Heart left ventricle (tissue), 16 donors: Measurements from ENCODE around the gene GAPVD1. TPM values are rescaled to one million over a fixed set of nuclear protein-coding genes. Genes with fewer than 3 reads are reported as not detected.
"Not testable (repeated sequence)": the region's sequence is repeated elsewhere in the genome, so short reads cannot be mapped to it uniquely, and the experiment has no call there.

Experiments
- ATAC-seq, 4 donors: fragments of 200-7000 bp; cut with Tn5 transposase; one replicate each; pipeline ENCODE4 v1.9.1; 2020 to 2022; ENCODE audit warnings: moderate library complexity in 4 of 4, mild to moderate bottlenecking in 3 of 4, moderate number of reproducible peaks in 1 of 4
- DNase-seq, 5 donors: peaks; one replicate each; pipeline ENCODE4 v3.0.0-alpha.2; 2020
- H3K27ac ChIP-seq, 12 donors: fragments of 200-600 bp; sonication (generic) in 4 of 12; one replicate each; pipeline versions ENCODE4 v1.5.0 to v1.8.0; 2016 to 2022; ENCODE audit warnings: mild to moderate bottlenecking in 2 of 12
- H3K27me3 ChIP-seq, 9 donors: fragments of 200-600 bp; sonication (generic) in 2 of 9; one replicate each; pipeline versions ENCODE4 v1.5.1 to v1.8.0; 2016 to 2022; ENCODE audit warnings: mild to moderate bottlenecking in 3 of 9
- H3K36me3 ChIP-seq, 9 donors: fragments of 200-600 bp; sonication (generic) in 2 of 9; one replicate each; pipeline versions ENCODE4 v1.5.0 to v1.8.0; 2018 to 2022; ENCODE audit warnings: mild to moderate bottlenecking in 2 of 9
- H3K4me1 ChIP-seq, 12 donors: fragments of 200-600 bp; sonication (generic) in 4 of 12; one replicate each; pipeline versions ENCODE4 v1.5.0 to v1.8.0; 2016 to 2022; ENCODE audit warnings: mild to moderate bottlenecking in 3 of 12
- H3K4me3 ChIP-seq, 12 donors: fragments of 200-600 bp; sonication (generic) in 4 of 12; one replicate each; pipeline versions ENCODE4 v1.5.0 to v1.8.0; 2017 to 2022; ENCODE audit warnings: mild to moderate bottlenecking in 9 of 12, moderate library complexity in 4 of 12
- H3K9me3 ChIP-seq, 12 donors: fragments of 200-600 bp; sonication (generic) in 4 of 12; one replicate each; pipeline versions ENCODE4 v1.5.0 to v1.8.0; 2016 to 2022; ENCODE audit warnings: mild to moderate bottlenecking in 1 of 12
- POLR2A ChIP-seq, 2 donors: fragments of 450-650 bp; IDR thresholded peaks; one replicate each; pipeline ENCODE4 v1.6.1; 2017; ENCODE audit warnings: antibody characterized with exemption in 2 of 2, mild to moderate bottlenecking in 2 of 2, moderate library complexity in 2 of 2
- WGBS, 4 donors: extraction: QIAGEN DNeasy Blood & Tissue Kit in 2 of 4; methylation state at CpG; one replicate each; pipeline versions ENCODE4 v1.1.5 to v1.1.7; 2013 to 2018; 5-methylcytosine and 5-hydroxymethylcytosine counted together
- intact Hi-C, 10 donors: fragments of 100-400 bp; cut with DNase I; formaldehyde crosslinking; loops; one replicate each; pipeline versions ENCODE4 v1.11.1 to v1.14.2; 2022
- polyA plus RNA-seq, 2 donors: library from polyadenylated mRNA; stranded (reverse); fragments of 200-250 nt; gene quantifications; one replicate each; pipeline ENCODE4 v1.2.3, GENCODE V29; 2013
- total RNA-seq, 9 donors: library from RNA; depleted of rRNA in 2 of 9; stranded (reverse); fragments of >200 nt in 2 of 9; fragmentation: NEBNext Ultra II Directional in 3 of 9; extraction: Animal tissue kit (Norgen Biotek cat#: 25700) in 3 of 9; gene quantifications; one replicate each; pipeline versions ENCODE4 v1.1.0 to v1.2.4, GENCODE V29; 2016 to 2023
- TF ChIP-seq, protein P1 (sequence below), 12 donors: fragments of 200-600 bp; sonication (generic) in 4 of 12; IDR thresholded peaks; one replicate each; pipeline versions ENCODE4 v1.5.0 to v1.8.0; 2018 to 2022; ENCODE audit warnings: antibody characterized with exemption in 12 of 12, mild to moderate bottlenecking in 5 of 12
- donor health status: ischemic (EF 13 %, LVEDD 7.1; RV severe dilation, severe dysfunction).
- donor health status: healthy with polysubstance abuse.
- donor health status: DM: no; HTN: yes; CAD: no.
- donor health status: DM: no; HTN: no; CAD: no.
- donor health status: ischemic (EF 25% LVEDD 6.9; RV normal size, moderate dysfunction).
- donor health status: ischemic (EF 25% LVEDD 5.7; RV mildly dilated, moderate dysfunction).
- donor health status: healthy.
- donor health status: DM: yes; HTN: yes; CAD: no.
- donor health status: ischemic (EF 35%, LVEDD 5.7; RV mildly dilated, moderate dysfunction).
- donor health status: nonischemic (EF 11% LVEDD 7.7; RV severe dilation, severe dysfunction).
- donor health status: DM: yes; HTN: yes; CAD: no.
- donor health status: PGD.
- donor health status: ischemic (EF 29% LVEDD 5.4; RV normal size, mild dysfunction).
- donor health status: nonischemic (EF 23%, LVEDD 6.1; RV moderate dilation, normal function).

Gene GAPVD1
- total and polyA plus RNA-seq, 11 donors: 7.2 to 45.5 (median 32.4) TPM

DNA sequence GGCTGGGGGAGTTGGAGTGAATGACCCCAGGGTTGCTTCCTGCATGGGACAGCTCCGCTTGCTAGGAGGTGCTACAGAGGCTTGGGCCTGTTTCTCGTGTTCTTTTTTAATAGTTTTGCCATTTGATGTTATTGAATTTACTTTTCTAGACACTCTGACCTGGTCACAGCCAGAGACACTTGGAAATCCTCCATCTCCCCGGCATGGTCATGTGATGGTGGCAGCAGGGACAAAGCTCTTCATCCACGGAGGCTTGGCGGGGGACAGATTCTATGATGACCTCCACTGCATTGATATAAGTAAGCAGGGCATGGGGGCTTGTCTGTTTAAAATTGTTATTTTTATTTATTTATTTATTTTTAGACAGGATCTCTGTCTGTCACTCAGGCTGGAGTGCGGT lies 33.9 kb upstream of the GAPVD1 start:
- H3K9me3 ChIP-seq: no peaks in the 10 kb centered on the region
- DNase-seq (no peak), ATAC-seq (no peak)
- WGBS, 4 donors: 70 to 82% (median 74%) methylated on average over 6 of the region's 6 CpGs
- no peaks in the 10 kb centered on the region for H3K27me3 ChIP-seq
- no peak overlapping the region for H3K4me3 ChIP-seq
- peaks cover 0 to 71% (median 56%) of the 10 kb centered on the region in 9 donors for H3K36me3 ChIP-seq
- no peak for TF ChIP-seq POLR2A (IDR thresholded peaks at IDR 0.05)
- TF ChIP-seq, protein P1, sequence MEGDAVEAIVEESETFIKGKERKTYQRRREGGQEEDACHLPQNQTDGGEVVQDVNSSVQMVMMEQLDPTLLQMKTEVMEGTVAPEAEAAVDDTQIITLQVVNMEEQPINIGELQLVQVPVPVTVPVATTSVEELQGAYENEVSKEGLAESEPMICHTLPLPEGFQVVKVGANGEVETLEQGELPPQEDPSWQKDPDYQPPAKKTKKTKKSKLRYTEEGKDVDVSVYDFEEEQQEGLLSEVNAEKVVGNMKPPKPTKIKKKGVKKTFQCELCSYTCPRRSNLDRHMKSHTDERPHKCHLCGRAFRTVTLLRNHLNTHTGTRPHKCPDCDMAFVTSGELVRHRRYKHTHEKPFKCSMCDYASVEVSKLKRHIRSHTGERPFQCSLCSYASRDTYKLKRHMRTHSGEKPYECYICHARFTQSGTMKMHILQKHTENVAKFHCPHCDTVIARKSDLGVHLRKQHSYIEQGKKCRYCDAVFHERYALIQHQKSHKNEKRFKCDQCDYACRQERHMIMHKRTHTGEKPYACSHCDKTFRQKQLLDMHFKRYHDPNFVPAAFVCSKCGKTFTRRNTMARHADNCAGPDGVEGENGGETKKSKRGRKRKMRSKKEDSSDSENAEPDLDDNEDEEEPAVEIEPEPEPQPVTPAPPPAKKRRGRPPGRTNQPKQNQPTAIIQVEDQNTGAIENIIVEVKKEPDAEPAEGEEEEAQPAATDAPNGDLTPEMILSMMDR (IDR thresholded peaks at IDR 0.05): no peak
- intact Hi-C loops: no loop called here
- H3K27ac ChIP-seq: no peak overlapping the region
- no peaks in the 10 kb centered on the region for H3K4me1 ChIP-seq

DNA sequence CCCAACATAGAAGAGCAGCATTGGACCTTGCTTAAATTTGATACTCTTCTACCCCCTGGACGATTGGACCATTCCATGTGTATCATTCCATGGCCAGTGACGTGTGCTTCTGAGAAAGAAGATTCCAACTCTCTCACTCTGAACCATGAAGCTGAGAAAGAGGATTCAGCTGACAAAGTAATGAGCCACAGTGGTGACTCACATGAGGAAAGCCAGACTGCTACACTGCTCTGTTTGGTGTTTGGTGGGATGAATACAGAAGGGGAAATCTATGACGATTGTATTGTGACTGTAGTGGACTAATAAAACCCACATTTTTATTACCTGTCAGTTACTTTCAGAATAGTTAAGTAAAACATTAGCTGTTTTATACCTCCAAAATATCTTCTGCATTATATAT lies 27.9 kb upstream of the GAPVD1 start:
- intact Hi-C loops: no loop called here
- peaks cover 0 to 94% (median 84%) of the 10 kb centered on the region in 9 donors for H3K36me3 ChIP-seq
- no peak overlapping the region for H3K4me3 ChIP-seq
- TF ChIP-seq, protein P1 (IDR thresholded peaks at IDR 0.05): no peak
- no peak for TF ChIP-seq POLR2A (IDR thresholded peaks at IDR 0.05)
- no peaks in the 10 kb centered on the region for H3K27me3 ChIP-seq
- peak overlapping the region in 1 of 12 donors; percentile 37 for H3K27ac ChIP-seq
- WGBS, 4 donors: 57 to 73% (median 62%) methylated on average over 3 of the region's 3 CpGs
- H3K4me1 ChIP-seq: peaks cover 9 to 42% (median 37%) of the 10 kb centered on the region in 12 donors
- DNase-seq (no peak), ATAC-seq (peak in 2 of 4 donors; percentile 39 to 50)
- no peaks in the 10 kb centered on the region for H3K9me3 ChIP-seq

DNA sequence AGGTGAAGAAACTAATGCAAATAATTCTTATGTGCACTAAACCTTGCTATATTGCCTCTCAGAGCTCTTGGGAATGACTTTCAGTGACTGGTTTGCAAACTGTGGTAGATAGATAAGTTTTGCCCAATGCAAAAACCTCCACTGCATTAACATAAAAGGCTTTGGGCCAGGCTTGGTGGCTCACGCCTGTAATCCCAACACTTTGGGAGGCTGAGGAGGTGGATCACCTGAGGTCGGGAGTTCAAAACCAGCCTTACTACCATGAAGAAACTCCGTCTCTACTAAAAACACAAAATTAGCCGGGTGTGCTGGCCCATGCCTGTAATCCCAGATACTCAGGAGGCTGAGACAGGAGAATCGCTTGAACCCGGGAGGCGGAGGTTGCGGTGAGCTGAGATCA lies 27.5 kb upstream of the GAPVD1 start:
- H3K9me3 ChIP-seq, H3K27me3 ChIP-seq, H3K4me3 ChIP-seq, DNase-seq, ATAC-seq, intact Hi-C loops: not testable (repeated sequence)
- Histone ChIP-seq H3K27ac (peak overlapping the region in 1 of 12 donors; percentile 37), H3K4me1 (peaks cover 9 to 46% (median 42%) of the 10 kb centered on the region in 12 donors), H3K36me3 (peaks cover 0 to 95% (median 84%) of the 10 kb centered on the region in 9 donors)
- 93 to 97% (median 96%) methylated on average over 8 of the region's 8 CpGs for WGBS, 4 donors

DNA sequence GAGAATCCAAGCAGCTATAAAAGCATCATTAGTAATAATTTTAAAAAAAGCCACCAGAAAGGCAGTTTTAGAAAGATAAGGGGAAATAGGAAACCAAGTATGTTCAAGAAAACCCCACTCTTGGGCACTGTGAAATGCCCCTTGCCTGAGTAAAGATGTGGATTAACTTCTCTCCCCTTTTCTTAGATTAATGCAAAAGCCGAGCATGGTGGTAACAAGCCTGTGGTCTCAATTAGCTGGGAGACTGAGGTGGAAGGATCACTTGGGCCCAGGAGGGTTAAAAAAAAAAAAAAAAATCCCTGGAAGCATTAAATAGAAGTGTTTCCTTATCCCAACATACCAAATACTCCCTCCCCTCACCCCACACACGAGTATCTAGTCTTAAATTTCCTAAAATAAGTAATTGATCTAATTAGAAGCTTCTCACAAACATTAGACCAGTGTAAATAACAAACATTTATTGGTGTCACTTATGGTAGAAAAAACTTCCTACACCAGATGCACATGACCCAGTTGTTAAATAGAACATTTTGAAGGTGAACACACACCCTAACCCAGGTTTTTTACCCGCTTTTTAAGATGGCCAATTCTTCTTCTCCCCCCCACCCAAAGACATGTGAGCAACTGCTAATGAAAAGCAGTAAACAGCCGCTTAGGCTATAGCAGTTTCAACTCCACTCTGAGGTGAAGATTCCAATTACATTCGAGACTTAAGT lies 25.7 kb upstream of the GAPVD1 start:
- peak overlapping the region in 8 of 12 donors; percentile 9 to 94 (median 54) for H3K4me3 ChIP-seq
- H3K36me3 ChIP-seq: peaks cover 0 to 88% (median 76%) of the 10 kb centered on the region in 9 donors
- DNase-seq: no peak
- H3K9me3 ChIP-seq: no peaks in the 10 kb centered on the region
- no peak for TF ChIP-seq POLR2A (IDR thresholded peaks at IDR 0.05)
- TF ChIP-seq, protein P1 (IDR thresholded peaks at IDR 0.05): no peak
- H3K4me1 ChIP-seq: peaks cover 9 to 59% (median 50%) of the 10 kb centered on the region in 12 donors
- no peaks in the 10 kb centered on the region for H3K27me3 ChIP-seq
- WGBS, 4 donors: 35 to 57% (median 47%) methylated on average over 5 of the region's 5 CpGs
- peak overlapping the region in 3 of 12 donors; percentile 22 to 37 (median 32) for H3K27ac ChIP-seq
- intact Hi-C loops: loop anchor here in 3 of 10 donors (5.0 kb wide), 1 partner anchor 34 kb away; the partner anchor contains the start of gene RABEPK (in 3 of the 3)
- ATAC-seq: no peak

DNA sequence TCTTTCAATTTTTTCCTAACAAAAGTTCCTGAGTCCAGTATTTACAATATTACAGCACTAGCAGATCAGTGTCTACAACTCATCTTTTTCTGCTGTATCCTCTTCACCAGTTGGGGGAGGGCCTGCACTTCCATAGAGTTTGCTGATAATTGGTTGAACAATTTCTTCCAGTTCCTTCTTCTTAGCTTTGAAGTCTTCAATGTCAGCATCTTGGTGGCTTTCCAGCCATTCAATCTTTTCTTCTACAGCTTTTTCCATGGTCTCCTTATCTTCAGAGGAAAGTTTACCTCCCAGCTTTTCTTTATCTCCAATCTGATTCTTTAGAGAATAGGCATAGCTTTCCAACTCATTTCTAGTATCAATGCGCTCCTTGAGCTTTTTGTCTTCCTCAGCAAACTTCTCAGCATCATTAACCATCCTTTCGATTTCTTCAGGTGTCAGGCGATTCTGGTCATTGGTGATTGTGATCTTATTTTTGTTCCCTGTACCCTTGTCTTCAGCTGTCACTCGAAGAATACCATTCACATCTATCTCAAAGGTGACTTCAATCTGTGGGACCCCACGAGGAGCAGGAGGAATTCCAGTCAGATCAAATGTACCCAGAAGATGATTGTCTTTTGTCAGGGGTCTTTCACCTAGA lies 25.0 kb upstream of the GAPVD1 start:
- Histone ChIP-seq H3K4me1 (peaks cover 9 to 59% (median 50%) of the 10 kb centered on the region in 12 donors), H3K36me3 (peaks cover 0 to 81% (median 73%) of the 10 kb centered on the region in 9 donors), H3K27ac (peak overlapping the region in 1 of 12 donors; percentile 44), H3K4me3 (peak overlapping the region in 8 of 12 donors; percentile 9 to 95 (median 78))
- 58 to 67% (median 61%) methylated on average over 5 of the region's 5 CpGs for whole genome bisulfite sequencing, 4 donors
- not testable (repeated sequence) for H3K27me3 ChIP-seq, DNase-seq, H3K9me3 ChIP-seq, ATAC-seq
- intact Hi-C loops: loop anchor here in 3 of 10 donors (5.0 kb wide), 1 partner anchor 34 kb away; the partner anchor contains the start of gene RABEPK (in 3 of the 3)
